ENCODE measurements around the gene SMC1B. TPM values are rescaled to one million over a fixed set of nuclear protein-coding genes. Genes with fewer than 3 reads are reported as not detected.

Gene SMC1B
- total and polyA plus RNA-seq, 9 of the 15 experiments (the other 6 are each of a cell fraction or from before 2014, with no cell fraction given), result 0.03 TPM; not detected in 8

- TF ChIP-seq ZNF589 (CRISPR knock-in tag; IDR thresholded peaks at IDR 0.05; ENCODE audit: low read depth) (no peak), SIN3B (IDR thresholded peaks at IDR 0.05; ENCODE audit: low read depth) (0 out of 2 replicates have a peak, but pooled peaks have one; percentile 66), SMARCB1 (IDR thresholded peaks at IDR 0.05; ENCODE audit: insufficient read length, low read depth) (no peak), PBX2 (CRISPR knock-in tag; IDR thresholded peaks at IDR 0.05; ENCODE audit: low read depth) (no peak), PBX2 (tag; conservative IDR thresholded peaks at IDR 0.05; ENCODE audit: low read depth) (no peak), TCFL5 (CRISPR knock-in tag; conservative IDR thresholded peaks at IDR 0.05) (no peak), FOXM1 (IDR thresholded peaks at IDR 0.05; ENCODE audit: low read depth) (no peak), FOXM1 (CRISPR knock-in tag; IDR thresholded peaks at IDR 0.05; ENCODE audit: low read depth) (peak; percentile 68; the same call in 1 of the 2 replicates), RFX7 (CRISPR knock-in tag; IDR thresholded peaks at IDR 0.05) (no peak), SMARCA5 (IDR thresholded peaks at IDR 0.05) (no peak), ZNF3 (CRISPR knock-in tag; IDR thresholded peaks at IDR 0.05) (no peak), NFRKB (IDR thresholded peaks at IDR 0.05; ENCODE audit: low read depth) (no peak), ZNF785 (CRISPR knock-in tag; IDR thresholded peaks at IDR 0.05) (no peak), LEF1 (IDR thresholded peaks at IDR 0.05) (no peak), LCOR (CRISPR knock-in tag; IDR thresholded peaks at IDR 0.05) (no peak), KHSRP (IDR thresholded peaks at IDR 0.05) (no peak), ELF1 (tag; IDR thresholded peaks at IDR 0.05) (peak; percentile 58), CREBBP (IDR thresholded peaks at IDR 0.05; ENCODE audit: low read depth, low read length) (no peak), RUNX1 (IDR thresholded peaks at IDR 0.05; ENCODE audit: low read depth) (no peak), NR0B1 (IDR thresholded peaks at IDR 0.05; ENCODE audit: partially characterized antibody) (no peak), ILK (tag; IDR thresholded peaks at IDR 0.05; ENCODE audit: borderline replicate concordance, low read depth) (no peak), CHCHD3 (CRISPR knock-in tag; IDR thresholded peaks at IDR 0.05) (no peak), E2F5 (CRISPR knock-in tag; IDR thresholded peaks at IDR 0.05) (no peak), ZNF780A (CRISPR knock-in tag; IDR thresholded peaks at IDR 0.05) (no peak), ZNF408 (CRISPR knock-in tag; IDR thresholded peaks at IDR 0.05; ENCODE audit: low read depth) (no peak), HNRNPH1 (optimal IDR thresholded peaks at IDR 0.05; ENCODE audit: low read depth, low read length) (no peak), GTF2F1 (IDR thresholded peaks at IDR 0.05; ENCODE audit: low read depth, low read length) (no peak), HMG20B (CRISPR knock-in tag; IDR thresholded peaks at IDR 0.05) (no peak)
Measured at GRCh38 chr22:45309422-45310227, 103.8 kb downstream of the SMC1B start, which contains the start of gene FAM118A (continued).

Measured in K562 (cell line).